C4-2B (cell line): ENCODE measurements around the gene USF1.

Experiments used
- ZFX ChIP-seq: fragments of 450-650 bp; IDR thresholded peaks from 2 replicates; pipeline ENCODE4 v1.6.1; 2017
- TF ChIP-seq, protein P1 (sequence below): fragments of 450-650 bp; conservative IDR thresholded peaks from 2 replicates; pipeline ENCODE4 v1.5.1; 2017; ENCODE audit warnings: mild to moderate bottlenecking

DNA sequence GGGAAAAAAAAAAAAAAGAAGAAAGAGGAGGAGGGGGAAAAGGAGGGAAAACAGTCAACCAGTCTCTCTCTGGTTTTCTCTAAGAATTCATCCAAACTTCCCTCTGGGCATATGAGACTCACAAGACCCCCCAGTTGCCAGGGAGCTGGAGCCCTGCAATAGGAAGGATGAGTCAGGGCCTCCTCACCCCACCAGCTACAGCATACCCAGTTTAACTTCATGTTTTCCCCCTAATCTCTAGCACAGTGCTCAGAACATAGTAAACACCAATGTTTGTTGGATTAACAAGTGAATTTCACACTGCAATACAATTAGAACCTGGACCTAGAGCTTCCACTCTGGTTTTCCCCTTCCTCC is 32.7 kb downstream of the USF1 start:
- TF ChIP-seq, protein P1, sequence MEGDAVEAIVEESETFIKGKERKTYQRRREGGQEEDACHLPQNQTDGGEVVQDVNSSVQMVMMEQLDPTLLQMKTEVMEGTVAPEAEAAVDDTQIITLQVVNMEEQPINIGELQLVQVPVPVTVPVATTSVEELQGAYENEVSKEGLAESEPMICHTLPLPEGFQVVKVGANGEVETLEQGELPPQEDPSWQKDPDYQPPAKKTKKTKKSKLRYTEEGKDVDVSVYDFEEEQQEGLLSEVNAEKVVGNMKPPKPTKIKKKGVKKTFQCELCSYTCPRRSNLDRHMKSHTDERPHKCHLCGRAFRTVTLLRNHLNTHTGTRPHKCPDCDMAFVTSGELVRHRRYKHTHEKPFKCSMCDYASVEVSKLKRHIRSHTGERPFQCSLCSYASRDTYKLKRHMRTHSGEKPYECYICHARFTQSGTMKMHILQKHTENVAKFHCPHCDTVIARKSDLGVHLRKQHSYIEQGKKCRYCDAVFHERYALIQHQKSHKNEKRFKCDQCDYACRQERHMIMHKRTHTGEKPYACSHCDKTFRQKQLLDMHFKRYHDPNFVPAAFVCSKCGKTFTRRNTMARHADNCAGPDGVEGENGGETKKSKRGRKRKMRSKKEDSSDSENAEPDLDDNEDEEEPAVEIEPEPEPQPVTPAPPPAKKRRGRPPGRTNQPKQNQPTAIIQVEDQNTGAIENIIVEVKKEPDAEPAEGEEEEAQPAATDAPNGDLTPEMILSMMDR = no peak
- no peak for TF ChIP-seq ZFX
